Sigmoid colon (tissue), 4 donors: Measurements from ENCODE around the gene GDNF.

Experiments
- EP300 ChIP-seq, 4 donors: sonication (generic); formaldehyde crosslinking; IDR thresholded peaks; one replicate each; pipeline ENCODE4 v1.6.1; 2017; ENCODE audit warnings: antibody characterized with exemption in 4 of 4
- POLR2A ChIP-seq, 2 donors: fragments of 450-650 bp; IDR thresholded peaks; one replicate each; pipeline ENCODE4 v1.6.1; 2016; ENCODE audit warnings: antibody characterized with exemption in 2 of 2, mild to moderate bottlenecking in 2 of 2, moderate library complexity in 2 of 2
- POLR2AphosphoS5 ChIP-seq, 4 donors: sonication (generic); formaldehyde crosslinking; IDR thresholded peaks; one replicate each; pipeline ENCODE4 v1.6.1; 2017; ENCODE audit warnings: antibody characterized with exemption in 4 of 4
- TF ChIP-seq, protein P1 (sequence below), 4 experiments: fragments of 450-650 bp in 3 of 4; fragments of 200-600 bp in 1 of 4; IDR thresholded peaks; one replicate each; pipeline ENCODE4 v1.5.1; 2016 to 2019; ENCODE audit warnings: antibody characterized with exemption in 4 of 4, mild to moderate bottlenecking in 3 of 4, moderate library complexity in 2 of 4

DNA sequence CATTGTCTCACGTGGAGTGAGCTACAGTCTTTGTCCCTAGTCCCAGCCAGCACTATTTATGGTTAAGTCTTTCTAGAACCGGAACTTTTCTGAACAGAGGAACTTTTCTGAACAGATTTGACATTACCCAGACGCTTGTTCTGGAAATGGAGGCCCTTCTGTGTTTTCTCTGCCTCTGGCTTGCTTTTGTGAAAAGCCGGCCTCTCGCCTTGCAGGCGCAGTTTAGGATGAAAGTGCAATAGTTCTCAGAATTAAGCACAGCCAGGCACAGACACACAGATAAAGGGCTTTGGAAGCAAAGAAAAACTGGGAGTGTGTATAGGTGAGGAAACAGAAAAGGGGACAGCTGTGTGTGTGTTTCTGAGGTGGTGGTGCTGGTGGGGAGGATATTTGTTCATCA is 5.9 kb downstream of the GDNF start:
- TF ChIP-seq POLR2A (IDR thresholded peaks at IDR 0.05), result no peak
- TF ChIP-seq, protein P1, sequence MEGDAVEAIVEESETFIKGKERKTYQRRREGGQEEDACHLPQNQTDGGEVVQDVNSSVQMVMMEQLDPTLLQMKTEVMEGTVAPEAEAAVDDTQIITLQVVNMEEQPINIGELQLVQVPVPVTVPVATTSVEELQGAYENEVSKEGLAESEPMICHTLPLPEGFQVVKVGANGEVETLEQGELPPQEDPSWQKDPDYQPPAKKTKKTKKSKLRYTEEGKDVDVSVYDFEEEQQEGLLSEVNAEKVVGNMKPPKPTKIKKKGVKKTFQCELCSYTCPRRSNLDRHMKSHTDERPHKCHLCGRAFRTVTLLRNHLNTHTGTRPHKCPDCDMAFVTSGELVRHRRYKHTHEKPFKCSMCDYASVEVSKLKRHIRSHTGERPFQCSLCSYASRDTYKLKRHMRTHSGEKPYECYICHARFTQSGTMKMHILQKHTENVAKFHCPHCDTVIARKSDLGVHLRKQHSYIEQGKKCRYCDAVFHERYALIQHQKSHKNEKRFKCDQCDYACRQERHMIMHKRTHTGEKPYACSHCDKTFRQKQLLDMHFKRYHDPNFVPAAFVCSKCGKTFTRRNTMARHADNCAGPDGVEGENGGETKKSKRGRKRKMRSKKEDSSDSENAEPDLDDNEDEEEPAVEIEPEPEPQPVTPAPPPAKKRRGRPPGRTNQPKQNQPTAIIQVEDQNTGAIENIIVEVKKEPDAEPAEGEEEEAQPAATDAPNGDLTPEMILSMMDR (IDR thresholded peaks at IDR 0.05), result no peak
- peak; percentile 74 to 92 (median 87) for TF ChIP-seq POLR2AphosphoS5 (IDR thresholded peaks at IDR 0.05)
- peak in 2 of 4 donors; percentile 52 to 56 for TF ChIP-seq EP300 (IDR thresholded peaks at IDR 0.05)
